Lung (tissue), 12 donors: ENCODE data around the gene SLC16A10. TPM values are rescaled to one million over a fixed set of nuclear protein-coding genes. Genes with fewer than 3 reads are reported as not detected.

Experiments used
- ATAC-seq: fragments of 200-7000 bp; cut with Tn5 transposase; one replicate; pipeline ENCODE4 v1.9.1; 2020; ENCODE audit warnings: moderate number of reproducible peaks; ENCODE audit not compliant: insufficient read depth, low FRiP score
- DNase-seq, 3 donors: peaks; one replicate each; pipeline ENCODE4 v3.0.0-alpha.2; 2013 to 2017
- H3K27ac ChIP-seq, 2 donors: one replicate each; pipeline ENCODE4 v1.5.1; 2013; ENCODE audit warnings: mild to moderate bottlenecking in 2 of 2, moderate library complexity in 2 of 2, control low read depth in 1 of 2, inconsistent platforms in 1 of 2, low read depth in 1 of 2, low read length in 1 of 2
- H3K27me3 ChIP-seq, 3 donors: one replicate each; pipeline ENCODE4 v1.5.1; 2013; ENCODE audit warnings: low read length in 2 of 3; ENCODE audit not compliant: control insufficient read depth in 3 of 3, insufficient read depth in 3 of 3
- H3K36me3 ChIP-seq, 4 donors: one replicate each; pipeline ENCODE4 v1.5.1; 2013; ENCODE audit warnings: low read length in 4 of 4, mild to moderate bottlenecking in 1 of 4, moderate library complexity in 1 of 4; ENCODE audit not compliant: control insufficient read depth in 4 of 4, insufficient read depth in 4 of 4
- H3K4me1 ChIP-seq, 5 donors: one replicate each; pipeline ENCODE4 v1.5.1; 2013; ENCODE audit warnings: low read length in 5 of 5, mild to moderate bottlenecking in 2 of 5, moderate library complexity in 1 of 5; ENCODE audit not compliant: control insufficient read depth in 5 of 5, insufficient read depth in 5 of 5
- H3K4me3 ChIP-seq: one replicate; pipeline ENCODE4 v1.5.1; 2013; ENCODE audit warnings: mild to moderate bottlenecking, control low read depth, moderate library complexity
- H3K9ac ChIP-seq, 2 donors: one replicate each; pipeline ENCODE4 v1.5.1; 2013; ENCODE audit warnings: low read length in 2 of 2, control low read depth in 1 of 2; ENCODE audit not compliant: insufficient read depth in 1 of 2
- H3K9me3 ChIP-seq, 4 donors: one replicate each; pipeline ENCODE4 v1.5.1; 2013; ENCODE audit warnings: low read length in 3 of 4, mild to moderate bottlenecking in 1 of 4, moderate library complexity in 1 of 4; ENCODE audit not compliant: control insufficient read depth in 4 of 4, insufficient read depth in 3 of 4
- CTCF ChIP-seq: IDR thresholded peaks from 2 replicates; pipeline ENCODE4 v1.5.1; 2012; ENCODE audit warnings: mild to moderate bottlenecking; ENCODE audit errors: control extremely low read depth, extremely low read depth
- WGBS, 2 donors: extraction: QIAGEN DNeasy Blood & Tissue Kit; methylation state at CpG; one replicate each; pipeline ENCODE4 v1.1.7; 2013; 5-methylcytosine and 5-hydroxymethylcytosine counted together
- polyA plus RNA-seq, 2 donors: library from polyadenylated mRNA; stranded (reverse); fragments of 200-250 nt; gene quantifications; one replicate each; pipeline ENCODE4 v1.2.1, GENCODE V29; 2013
- total RNA-seq, 2 donors: library from RNA; depleted of rRNA in 1 of 2; stranded (reverse); fragments of >200 nt in 1 of 2; gene quantifications; one replicate each; pipeline ENCODE4 v1.2.1, GENCODE V29; 2014 to 2021
- donor health status: control.
- donor health status: control.
- donor health status: Bipolar disorder and iron deficiency.
- donor health status: healthy.
- donor health status: DM: yes; HTN: yes; CAD: no.

The SLC16A10 gene
- total and polyA plus RNA-seq, 4 donors, result 2.0 to 10.5 (median 9.6) TPM

GRCh38 chr6:111173341-111173740 is 86.0 kb downstream of the SLC16A10 start:
- no peak overlapping the region for H3K9ac ChIP-seq
- H3K4me3 ChIP-seq, result no peak overlapping the region
- H3K4me1 ChIP-seq, result no peaks in the 10 kb centered on the region
- no peaks in the 10 kb centered on the region for H3K9me3 ChIP-seq
- ATAC-seq (no peak), DNase-seq (no peak)
- H3K27me3 ChIP-seq, result no peaks in the 10 kb centered on the region
- H3K27ac ChIP-seq, result no peak overlapping the region
- 88 to 89% methylated on average over 2 of the region's 2 CpGs for WGBS, 2 donors
- H3K36me3 ChIP-seq, result no peaks in the 10 kb centered on the region
- no peak for TF ChIP-seq CTCF

- H3K9me3 ChIP-seq, result no peaks in the 10 kb centered on the region
- no peaks in the 10 kb centered on the region for H3K27me3 ChIP-seq
- H3K4me1 ChIP-seq, result no peaks in the 10 kb centered on the region
- H3K27ac ChIP-seq, result no peak overlapping the region
- H3K36me3 ChIP-seq, result no peaks in the 10 kb centered on the region
- WGBS, 2 donors, result 50 to 51% methylated on average over 3 of the region's 3 CpGs
- H3K4me3 ChIP-seq, result no peak overlapping the region
- no peak for DNase-seq
- TF ChIP-seq CTCF, result no peak
- H3K9ac ChIP-seq, result no peak overlapping the region
- no peak for ATAC-seq
Observed at GRCh38 chr6:111173946-111174345, 86.6 kb downstream of the SLC16A10 start.

GRCh38 chr6:111175109-111175508 is 87.8 kb downstream of the SLC16A10 start:
- H3K27me3 ChIP-seq, result no peaks in the 10 kb centered on the region
- WGBS, 2 donors, result 65 to 77% methylated on average over 2 of the region's 2 CpGs
- no peak for TF ChIP-seq CTCF
- no peaks in the 10 kb centered on the region for H3K9me3 ChIP-seq
- no peaks in the 10 kb centered on the region for H3K36me3 ChIP-seq
- no peak overlapping the region for H3K9ac ChIP-seq
- ATAC-seq (no peak), DNase-seq (peak in 1 of 3 donors; percentile 6)
- no peak overlapping the region for H3K27ac ChIP-seq
- no peaks in the 10 kb centered on the region for H3K4me1 ChIP-seq
- H3K4me3 ChIP-seq, result no peak overlapping the region

DNA sequence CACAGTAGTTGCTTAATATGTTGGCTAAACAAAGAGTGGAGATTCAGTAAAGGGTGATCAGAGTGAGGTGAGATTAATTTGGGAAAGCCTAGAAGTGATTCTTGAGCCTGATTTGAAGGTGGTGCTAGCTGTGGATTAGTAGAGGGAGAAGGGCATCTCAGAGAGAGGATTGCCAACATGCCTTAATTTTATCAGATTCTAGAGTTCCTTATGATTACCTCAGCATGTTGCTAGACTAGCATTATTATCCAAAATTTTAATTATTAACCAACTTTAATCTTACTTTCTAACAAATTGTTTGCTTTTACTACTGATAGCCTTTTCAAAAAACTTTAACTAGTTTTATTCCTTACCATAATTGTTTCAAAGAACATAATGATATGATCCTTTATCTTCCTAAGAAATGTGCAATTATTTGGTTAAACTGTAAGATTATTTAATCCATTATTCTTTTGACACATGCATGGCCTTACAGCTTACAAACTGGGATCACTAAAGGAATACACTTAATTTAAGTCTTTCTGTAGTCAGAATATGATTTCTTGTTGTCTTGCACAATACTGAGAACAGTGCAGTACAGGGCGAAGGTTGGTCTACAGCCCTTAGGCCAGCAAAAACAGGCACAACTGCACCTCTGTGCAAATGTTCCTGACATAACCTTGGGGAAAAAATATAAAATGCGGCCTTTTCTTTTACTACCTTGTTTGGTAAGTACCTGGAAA is 88.9 kb downstream of the SLC16A10 start:
- Histone ChIP-seq H3K27me3 (no peaks in the 10 kb centered on the region), H3K27ac (no peak overlapping the region), H3K36me3 (no peaks in the 10 kb centered on the region), H3K4me3 (no peak overlapping the region), H3K4me1 (no peaks in the 10 kb centered on the region), H3K9me3 (no peaks in the 10 kb centered on the region), H3K9ac (no peak overlapping the region)
- ATAC-seq (no peak), DNase-seq (no peak)
- WGBS, 2 donors, result 94 to 95% methylated on average over 2 of the region's 2 CpGs
- TF ChIP-seq CTCF, result no peak
